GM18858 (cell line): ENCODE results near the gene PAX5.

Experiments
- ATAC-seq: cut with Tn5 transposase; IDR thresholded peaks from one replicate; pipeline ENCODE4 v1.9.1; 2021; ENCODE audit not compliant: unreplicated experiment

Gene PAX5

DNA sequence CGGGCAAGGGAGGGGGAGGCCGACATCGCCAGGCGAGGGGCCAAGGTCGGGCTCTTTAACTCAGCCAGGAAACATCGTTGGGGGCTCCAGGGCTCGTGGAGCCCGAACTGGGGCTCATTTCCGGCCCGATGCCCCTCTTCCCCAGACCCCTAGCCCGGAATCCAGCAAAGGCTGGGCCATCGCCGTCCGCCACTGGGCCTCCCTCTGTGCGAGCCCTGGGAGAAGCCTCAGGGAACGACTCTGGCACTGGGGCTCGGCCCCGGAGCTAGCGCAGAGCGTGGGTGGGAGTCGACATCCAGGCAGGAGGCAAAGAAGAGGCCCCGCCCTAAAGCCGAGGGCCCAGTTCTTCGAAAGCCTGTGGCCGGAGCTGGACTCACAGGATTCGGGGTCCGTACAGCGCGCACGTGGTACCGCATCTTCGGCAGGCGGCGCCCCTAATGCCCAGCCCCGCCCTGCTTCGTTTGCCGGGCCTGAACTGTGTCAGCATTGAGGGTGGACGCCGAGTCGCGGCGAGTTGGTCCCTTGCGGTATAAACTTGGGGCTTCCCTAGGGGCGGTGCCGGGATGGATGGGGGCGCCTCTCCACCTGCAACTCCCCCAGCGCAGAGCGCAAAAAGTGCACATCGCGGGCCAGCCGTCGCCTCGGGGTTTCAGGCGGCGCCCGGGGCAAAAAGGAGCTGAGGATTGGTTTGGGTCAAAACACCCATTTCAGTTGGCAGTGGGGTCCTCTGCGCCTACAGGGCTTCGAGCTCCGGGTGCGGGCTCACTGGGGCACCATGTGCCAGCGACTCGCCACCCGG, 3.6 kb upstream of the PAX5 start:
- no peak for ATAC-seq

DNA sequence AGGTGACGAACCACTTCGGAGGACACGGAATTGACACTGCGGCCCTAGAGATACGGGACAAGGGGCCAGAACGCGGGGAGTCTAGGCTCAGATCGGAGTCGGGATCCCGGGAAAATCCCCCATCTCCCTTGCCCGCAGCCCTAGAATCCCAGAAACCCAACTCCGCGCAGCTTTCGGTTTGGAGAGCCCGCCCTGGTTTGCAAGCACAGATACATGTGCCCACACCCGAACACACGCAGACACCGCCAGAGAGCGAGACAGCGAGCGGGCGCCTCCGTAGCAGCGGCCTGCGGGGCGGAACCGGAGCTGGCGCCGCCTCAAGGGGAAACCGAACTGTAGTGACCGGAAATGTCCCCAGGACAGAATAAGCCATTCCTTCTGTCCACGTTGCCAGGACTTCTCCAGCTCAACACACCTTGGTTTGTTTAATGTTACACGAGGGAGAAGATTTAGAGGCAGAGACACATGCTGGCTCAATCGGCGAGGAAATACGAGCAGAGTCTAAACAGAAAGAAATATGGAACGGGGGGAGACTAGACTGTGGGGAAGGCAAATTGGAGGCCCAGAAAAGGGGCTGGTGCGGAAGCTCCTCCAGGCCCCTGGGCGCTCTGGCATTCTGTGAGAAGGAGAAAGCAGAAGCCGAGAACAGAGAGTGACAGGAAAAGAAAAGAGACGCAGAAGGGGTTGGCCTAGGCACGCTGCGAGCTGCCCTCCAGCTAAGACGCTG, 2.9 kb upstream of the PAX5 start:
- ATAC-seq = no peak

- no peak for ATAC-seq
Measured at GRCh38 chr9:37036371-37036775, 2.3 kb upstream of the PAX5 start.

GRCh38 chr9:37035648-37036370, 1.7 kb upstream of the PAX5 start:
- ATAC-seq = no peak

GRCh38 chr9:37034938-37035647, 1.0 kb upstream of the PAX5 start:
- no peak for ATAC-seq

- ATAC-seq = no peak
Measured at GRCh38 chr9:37034305-37034937, 353 bp upstream of the PAX5 start.

GRCh38 chr9:37033141-37033540, 927 bp downstream of the PAX5 start:
- no peak for ATAC-seq

DNA sequence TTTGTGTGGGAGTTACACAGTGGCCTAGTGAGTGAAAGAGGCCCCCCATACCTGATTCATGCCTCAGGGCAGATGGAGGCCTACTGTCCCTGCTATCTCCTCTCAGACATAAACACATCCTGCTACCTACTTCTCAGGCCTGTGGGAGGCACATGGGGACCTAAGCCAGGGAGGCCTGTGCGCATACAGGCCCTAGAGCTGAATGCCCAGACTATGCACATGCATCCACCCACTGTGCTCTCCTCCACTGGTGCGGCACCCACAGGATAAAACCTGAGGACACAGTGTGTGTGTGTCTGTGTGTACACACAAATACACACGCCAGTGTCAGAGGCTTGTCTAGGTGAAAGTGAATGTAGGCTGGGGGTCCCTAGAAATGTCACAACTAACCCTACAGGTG, 1.4 kb downstream of the PAX5 start:
- no peak for ATAC-seq

DNA sequence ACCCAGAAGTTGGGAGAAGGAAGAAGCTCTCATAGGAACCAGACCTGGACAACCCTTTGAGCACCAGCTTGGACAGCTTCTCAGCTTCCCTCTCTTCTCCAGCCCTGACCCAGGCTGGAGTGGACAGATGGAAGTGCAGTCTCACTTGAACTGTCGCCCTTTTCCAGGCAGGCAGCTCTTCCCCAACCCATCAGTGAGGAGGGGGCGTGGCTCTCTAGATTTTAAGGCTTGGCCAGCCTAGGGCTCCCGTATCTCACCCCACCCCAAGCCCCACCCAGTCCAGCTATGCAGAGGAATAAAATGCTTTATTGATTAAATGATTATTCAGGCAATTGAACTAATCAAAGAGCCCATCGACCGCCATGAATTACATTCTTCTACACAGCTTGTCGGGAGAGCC, 2.2 kb downstream of the PAX5 start:
- ATAC-seq = no peak

DNA sequence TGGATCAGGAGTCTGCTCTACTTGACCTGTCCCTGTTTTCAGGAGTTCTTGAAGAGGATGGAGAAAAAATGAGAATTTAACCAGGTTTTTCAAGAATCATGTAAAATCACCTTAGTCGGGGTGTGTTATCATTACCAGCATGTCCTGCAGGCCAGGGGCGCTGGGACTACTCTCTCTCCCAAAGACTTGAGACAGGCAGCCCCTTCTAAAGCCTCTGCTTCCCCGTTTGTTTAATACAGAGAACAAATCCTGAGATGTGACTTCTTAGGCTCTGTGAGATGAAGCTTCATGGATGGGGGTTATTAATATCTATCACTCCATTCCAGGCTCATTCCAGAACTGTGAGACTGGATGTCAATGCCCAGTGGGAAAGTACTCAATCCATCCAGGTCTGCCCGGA, 3.0 kb downstream of the PAX5 start:
- ATAC-seq = no peak

DNA sequence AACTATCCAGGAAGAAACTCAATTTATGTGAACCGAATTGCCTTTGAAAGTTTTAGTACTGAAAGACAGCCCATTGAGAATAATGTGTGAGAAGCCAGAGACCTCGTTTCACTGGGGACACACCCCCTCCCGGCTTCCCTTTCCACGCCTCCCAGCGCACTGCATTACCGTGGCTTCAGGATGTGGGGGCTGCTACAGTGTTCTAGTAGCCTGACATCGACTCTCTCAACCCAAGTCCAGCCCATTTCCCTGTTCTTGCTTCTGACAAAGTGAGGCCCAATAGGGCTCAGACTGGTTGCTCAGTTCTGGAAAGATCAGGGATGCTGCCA, 3.5 kb downstream of the PAX5 start:
- ATAC-seq = no peak

DNA sequence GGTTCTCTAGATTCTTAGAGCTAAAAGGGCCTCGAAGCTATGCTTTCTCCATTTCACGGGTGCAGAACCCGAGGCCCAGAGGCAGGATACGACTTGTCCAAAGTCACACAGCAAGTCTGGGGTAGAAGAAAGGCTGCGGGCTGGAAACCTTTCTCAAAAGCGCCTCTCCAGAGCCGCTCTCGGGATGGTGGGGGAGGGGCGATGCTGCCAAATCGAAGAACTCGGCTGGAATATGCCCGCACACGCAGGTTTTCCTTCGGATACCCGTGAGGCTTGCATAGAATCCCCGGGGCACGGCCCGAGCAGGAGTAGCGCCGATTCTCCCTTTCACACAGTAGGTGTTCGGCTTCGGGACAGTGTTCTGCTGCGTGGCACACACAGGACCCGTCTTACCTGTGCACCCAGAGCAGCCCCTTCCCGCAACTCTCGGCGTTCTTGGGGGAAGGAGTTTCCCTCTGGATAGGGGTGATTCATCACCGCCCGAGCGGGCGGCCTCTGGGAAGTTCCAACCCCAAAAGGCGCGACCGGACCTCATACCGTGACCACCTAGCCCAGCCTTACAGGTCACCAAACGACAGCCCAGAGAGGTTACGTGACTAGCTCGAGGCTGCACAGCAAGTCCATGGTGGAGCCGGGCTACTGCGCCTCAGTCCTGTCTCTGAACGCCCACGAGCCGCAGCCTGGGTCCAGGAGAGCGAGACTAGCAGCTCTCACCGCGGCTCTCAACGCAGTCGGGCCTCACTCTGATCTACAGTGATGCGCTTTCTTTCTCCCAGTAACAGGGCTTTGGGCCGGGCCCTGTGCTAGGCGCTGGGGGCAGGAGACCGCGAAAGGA, 4.1 kb downstream of the PAX5 start:
- no peak for ATAC-seq

DNA sequence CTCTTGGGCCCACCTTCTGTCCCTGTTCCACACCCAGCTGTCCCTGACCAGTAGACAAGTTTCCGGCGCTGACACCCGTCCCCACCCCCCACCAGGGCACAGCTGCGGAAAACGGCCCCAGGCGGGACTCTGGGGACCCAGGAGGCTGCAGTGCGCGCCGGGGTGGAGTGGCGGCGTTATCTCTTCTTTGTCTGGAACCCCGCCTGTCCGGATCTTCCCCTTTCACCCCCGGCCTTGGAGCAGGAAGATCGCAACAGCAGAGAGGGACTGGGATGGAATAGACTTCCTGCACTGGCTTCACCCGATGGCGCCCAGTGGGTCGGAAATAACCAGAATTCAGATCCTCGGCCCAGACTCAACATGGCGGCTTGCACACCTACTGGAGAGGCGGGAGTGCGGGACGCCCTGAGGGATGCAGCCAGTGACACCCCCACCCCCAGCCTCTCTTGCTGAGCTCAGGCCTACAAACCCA, 4.7 kb downstream of the PAX5 start:
- no peak for ATAC-seq

- no peak for ATAC-seq
Measured at GRCh38 chr9:37028420-37029031, 5.5 kb downstream of the PAX5 start.

GRCh38 chr9:37027582-37028419, 6.3 kb downstream of the PAX5 start:
- ATAC-seq = peak; percentile 76

- no peak for ATAC-seq
Measured at GRCh38 chr9:37026931-37027581, 7.0 kb downstream of the PAX5 start.

GRCh38 chr9:37026113-37026930, 7.7 kb downstream of the PAX5 start:
- ATAC-seq = no peak
